Mononuclear cell (primary cell): Measurements from ENCODE around the gene TEX13D. TPM values are rescaled to one million over a fixed set of nuclear protein-coding genes. Genes with fewer than 3 reads are reported as not detected.

Experiments
- H3K27me3 ChIP-seq: 2 replicates; pipeline ENCODE4 v1.6.0; 2011; ENCODE audit warnings: low read length, control low read depth; ENCODE audit not compliant: insufficient read depth
- H3K4me1 ChIP-seq: 2 replicates; pipeline ENCODE4 v1.5.1; 2011; ENCODE audit warnings: mild to moderate bottlenecking, low read length, control low read depth; ENCODE audit not compliant: insufficient read depth
- H3K4me3 ChIP-seq: 2 replicates; pipeline ENCODE4 v1.5.1; 2011; ENCODE audit warnings: mild to moderate bottlenecking, low read length, moderate library complexity
- H3K9me3 ChIP-seq: 2 replicates; pipeline ENCODE4 v1.5.1; 2011; ENCODE audit warnings: low read depth, mild to moderate bottlenecking, control low read depth, low read length
- total RNA-seq: library from RNA; depleted of rRNA; stranded (reverse); fragments of >200 nt; gene quantifications from one replicate; pipeline ENCODE4 v1.2.3, GENCODE V29; 2012

The TEX13D gene
- total RNA-seq, 1 donor: not detected

DNA sequence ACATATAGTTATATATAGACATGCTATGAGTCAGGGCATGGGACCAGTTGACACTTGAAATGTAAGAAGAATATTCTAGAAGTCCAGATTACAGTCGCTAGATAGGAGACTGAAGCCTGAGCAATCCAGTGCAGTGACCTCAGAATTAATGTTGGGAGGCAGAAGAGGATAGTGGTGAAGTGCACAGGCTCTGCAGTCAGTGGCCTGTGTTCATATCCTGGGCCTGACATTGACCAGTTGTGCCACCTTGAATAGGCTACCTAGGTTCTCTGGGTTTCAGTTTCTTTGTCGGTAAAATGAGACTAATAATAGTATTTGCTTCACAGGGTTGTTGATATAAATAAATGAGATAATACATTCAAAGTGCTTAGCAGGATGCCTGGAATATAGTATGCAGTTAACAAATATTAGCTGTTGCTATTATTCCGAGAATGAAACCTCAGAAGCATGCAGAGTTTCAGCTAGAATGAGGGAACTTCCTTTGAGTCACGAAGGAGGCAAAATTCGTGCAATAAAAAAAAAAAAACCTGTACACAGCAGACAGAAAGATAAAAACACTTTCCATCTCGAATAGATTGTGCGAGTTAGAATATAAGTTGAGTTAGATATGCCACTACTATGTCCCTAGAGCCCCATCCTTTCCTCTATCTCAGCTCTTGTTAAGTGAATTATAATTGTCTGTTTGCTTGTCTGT is 9.9 kb downstream of the TEX13D start:
- Histone ChIP-seq H3K4me1 (peaks cover 6% of the 10 kb centered on the region), H3K4me3 (no peak overlapping the region), H3K9me3 (no peaks in the 10 kb centered on the region), H3K27me3 (no peaks in the 10 kb centered on the region)

DNA sequence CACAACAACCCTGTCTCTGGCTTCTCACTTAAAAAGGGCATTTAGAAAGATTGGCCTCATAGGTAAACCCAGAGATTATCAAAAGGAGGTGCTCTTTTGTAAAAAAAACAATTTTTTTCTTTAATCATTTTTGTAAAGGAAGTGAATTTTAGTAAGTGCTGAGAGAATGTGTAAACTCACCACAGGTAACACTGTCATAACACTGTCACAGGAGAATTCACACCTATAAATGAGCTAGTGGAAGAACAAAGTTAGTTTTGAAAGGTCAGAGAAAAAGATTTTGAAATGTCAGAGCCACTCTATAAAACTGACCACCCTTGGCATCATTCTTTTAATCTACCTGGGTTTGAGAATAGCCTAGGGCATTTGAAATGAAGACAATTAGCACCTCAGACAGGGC is 10.6 kb downstream of the TEX13D start:
- H3K4me1 ChIP-seq: peaks cover 6% of the 10 kb centered on the region
- H3K9me3 ChIP-seq: no peaks in the 10 kb centered on the region
- no peaks in the 10 kb centered on the region for H3K27me3 ChIP-seq
- no peak overlapping the region for H3K4me3 ChIP-seq

DNA sequence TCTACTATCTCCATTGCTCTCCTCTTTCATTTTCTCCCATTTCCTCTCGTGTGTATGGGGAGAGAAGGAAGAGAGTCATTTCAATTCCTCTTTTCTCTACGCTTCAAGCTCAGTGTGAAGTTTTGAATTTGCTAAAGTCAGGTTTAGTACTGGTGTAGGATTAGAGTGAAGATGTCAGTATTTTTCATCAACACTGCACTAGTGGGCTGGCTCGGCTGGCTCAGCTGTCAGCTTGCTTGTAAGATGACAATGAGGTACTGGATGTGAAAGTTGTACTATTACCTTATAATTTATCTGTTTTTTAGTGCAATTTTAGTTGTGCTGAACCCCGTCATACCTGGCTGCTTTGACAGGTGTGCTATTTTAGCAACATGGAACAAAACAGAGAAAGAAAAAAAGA is 11.8 kb downstream of the TEX13D start:
- Histone ChIP-seq H3K4me3 (no peak overlapping the region), H3K4me1 (peaks cover 6% of the 10 kb centered on the region), H3K9me3 (no peaks in the 10 kb centered on the region), H3K27me3 (no peaks in the 10 kb centered on the region)

DNA sequence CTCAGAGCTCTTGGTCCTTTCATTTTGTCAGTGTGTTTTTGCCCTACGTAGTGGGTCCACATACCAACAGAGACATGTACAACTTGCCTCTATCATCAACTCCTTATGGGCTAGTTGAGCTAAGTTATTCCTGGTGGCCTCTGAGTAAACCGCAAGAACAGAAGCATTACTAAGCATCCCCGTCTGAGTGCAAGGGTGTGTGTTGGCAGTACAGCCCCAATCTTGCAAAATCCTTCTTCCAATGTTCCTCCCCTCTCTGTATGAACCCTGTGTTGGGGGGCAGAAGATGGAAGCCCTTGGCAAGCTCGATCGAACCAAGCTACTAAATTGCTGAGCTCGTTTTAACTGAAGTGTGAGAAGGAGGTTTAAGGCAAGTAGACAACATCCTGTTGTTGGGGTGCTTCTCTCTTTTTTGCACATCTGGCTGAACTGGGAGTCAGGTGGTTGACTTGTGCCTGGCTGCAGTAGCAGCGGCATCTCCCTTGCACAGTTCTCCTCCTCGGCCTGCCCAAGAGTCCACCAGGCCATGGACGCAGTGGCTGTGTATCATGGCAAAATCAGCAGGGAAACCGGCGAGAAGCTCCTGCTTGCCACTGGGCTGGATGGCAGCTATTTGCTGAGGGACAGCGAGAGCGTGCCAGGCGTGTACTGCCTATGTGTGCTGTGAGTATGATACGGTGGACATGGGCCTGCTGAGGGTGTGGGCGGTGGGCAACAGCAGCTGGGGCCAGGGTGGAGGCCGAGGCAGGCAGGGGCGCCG is 13.8 kb downstream of the TEX13D start, which contains the start of gene SH2D1A:
Gene SH2D1A, plus strand, starts transcription at position 447 of the 760 bp plus-strand sequence. Its CDS starts 80 bp downstream, at position 527.
- H3K4me1 ChIP-seq: peaks cover 3% of the 10 kb centered on the region
- no peaks in the 10 kb centered on the region for H3K9me3 ChIP-seq
- H3K27me3 ChIP-seq: no peaks in the 10 kb centered on the region
- H3K4me3 ChIP-seq: peak within 1 kb of the TSS; percentile 46

DNA sequence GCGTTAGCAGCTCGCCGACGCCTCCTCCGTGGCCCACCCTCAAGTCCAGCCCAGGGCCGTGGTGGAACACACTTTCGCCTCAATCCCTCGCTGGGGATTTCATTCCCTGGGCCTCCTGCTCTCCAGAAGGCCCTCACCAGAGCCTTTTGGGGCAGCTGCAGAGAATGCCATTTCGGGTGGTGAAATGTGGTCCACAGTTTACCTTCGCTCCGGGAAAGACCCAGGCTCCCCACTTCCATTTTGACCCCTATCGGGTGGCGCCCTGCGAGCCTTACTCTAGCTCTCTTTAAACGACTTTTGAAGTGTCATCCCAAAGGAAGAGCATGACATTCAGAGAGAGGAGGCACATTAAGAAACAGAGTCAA is 14.4 kb downstream of the TEX13D start:
- H3K4me3 ChIP-seq: peak overlapping the region; percentile 46
- H3K27me3 ChIP-seq: no peaks in the 10 kb centered on the region
- no peaks in the 10 kb centered on the region for H3K4me1 ChIP-seq
- no peaks in the 10 kb centered on the region for H3K9me3 ChIP-seq

DNA sequence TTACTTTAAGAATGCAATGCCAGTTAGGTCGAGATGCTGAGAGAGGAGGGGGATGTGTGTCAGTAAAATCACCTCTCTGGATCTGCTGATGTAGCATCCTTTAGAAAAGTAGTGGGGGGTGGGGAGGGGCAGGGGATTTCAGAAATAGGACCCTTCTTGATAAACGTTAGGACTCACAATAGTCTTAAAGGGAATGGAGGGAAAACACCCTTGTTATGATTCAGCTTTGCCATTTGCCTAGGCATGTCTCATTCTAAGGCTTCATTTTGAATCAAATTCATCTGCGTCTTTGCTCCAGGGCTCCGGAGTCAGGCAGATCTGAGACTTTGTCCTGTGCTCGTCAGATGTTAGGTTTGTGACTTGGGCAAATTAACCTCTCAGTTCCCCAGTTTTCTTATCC is 14.8 kb downstream of the TEX13D start:
- H3K27me3 ChIP-seq: no peaks in the 10 kb centered on the region
- no peaks in the 10 kb centered on the region for H3K4me1 ChIP-seq
- peak overlapping the region; percentile 46 for H3K4me3 ChIP-seq
- no peaks in the 10 kb centered on the region for H3K9me3 ChIP-seq

DNA sequence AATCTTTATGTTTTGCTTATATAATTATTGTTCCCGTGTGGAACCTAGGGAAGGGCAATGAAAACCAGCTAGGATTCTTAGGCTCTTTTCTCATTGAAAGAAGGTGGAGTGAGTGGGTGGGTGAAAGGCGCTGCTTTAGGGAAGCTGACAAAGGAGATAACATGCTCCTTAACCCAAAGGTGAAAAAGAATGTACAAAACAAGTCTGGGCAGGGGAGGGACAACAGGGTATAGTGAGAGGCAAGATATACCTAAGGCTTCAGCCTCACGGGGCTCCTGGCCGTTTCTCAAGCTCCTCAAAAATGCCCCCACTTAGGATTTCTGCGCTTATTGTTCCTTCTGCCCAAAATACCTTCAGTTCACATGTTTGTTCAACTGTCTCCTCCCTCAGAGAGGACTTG is 15.7 kb downstream of the TEX13D start:
- Histone ChIP-seq H3K4me3 (peak overlapping the region; percentile 46), H3K27me3 (no peaks in the 10 kb centered on the region), H3K9me3 (no peaks in the 10 kb centered on the region), H3K4me1 (no peaks in the 10 kb centered on the region)

DNA sequence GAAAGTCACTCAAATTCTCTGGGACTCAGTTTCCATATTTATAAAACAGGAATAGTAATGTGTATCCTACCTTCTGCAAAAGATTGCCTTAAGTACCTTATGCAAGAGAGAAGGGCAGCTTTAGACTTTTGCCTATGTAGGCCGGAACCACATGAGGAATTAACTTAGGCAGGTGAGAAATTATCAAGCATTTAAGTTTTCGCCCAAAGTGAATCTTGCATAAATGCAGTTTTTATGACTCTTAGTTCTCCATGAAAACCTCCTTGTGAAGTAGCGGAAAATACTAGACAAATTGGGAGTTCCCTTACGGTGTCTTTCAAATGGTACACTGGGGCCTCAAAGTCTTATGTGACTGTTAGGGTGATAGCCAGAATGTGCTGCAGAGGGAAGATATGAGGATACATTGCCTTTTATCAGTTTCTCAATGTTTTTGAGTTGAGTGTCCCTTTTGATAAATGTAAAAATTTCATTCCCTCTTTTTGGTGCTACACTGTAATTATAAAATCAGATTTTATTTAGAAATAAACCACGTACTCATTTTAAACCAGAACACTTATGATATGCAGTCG is 16.5 kb downstream of the TEX13D start:
- Histone ChIP-seq H3K4me1 (no peaks in the 10 kb centered on the region), H3K27me3 (no peaks in the 10 kb centered on the region), H3K4me3 (peak overlapping the region; percentile 46), H3K9me3 (no peaks in the 10 kb centered on the region)

DNA sequence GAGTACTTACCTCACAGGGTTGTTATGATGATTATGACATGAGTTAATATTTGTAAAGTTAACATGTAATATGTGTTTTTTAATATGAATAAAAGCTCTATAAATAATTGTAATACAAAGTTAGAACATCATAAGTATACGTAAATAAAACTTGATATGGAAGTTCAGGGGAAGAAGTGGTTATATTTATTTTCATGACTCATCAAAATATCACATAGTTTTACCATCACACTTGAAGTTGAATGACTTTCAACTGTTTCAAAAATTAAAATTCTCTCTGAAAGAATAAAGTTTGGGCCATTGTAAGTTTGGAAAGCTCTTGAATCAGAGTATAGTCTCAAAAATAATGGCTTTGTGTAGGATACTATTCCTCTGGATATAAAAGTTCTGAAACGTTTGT is 22.2 kb downstream of the TEX13D start:
- Histone ChIP-seq H3K9me3 (no peaks in the 10 kb centered on the region), H3K4me3 (no peak overlapping the region), H3K4me1 (no peaks in the 10 kb centered on the region), H3K27me3 (no peaks in the 10 kb centered on the region)

DNA sequence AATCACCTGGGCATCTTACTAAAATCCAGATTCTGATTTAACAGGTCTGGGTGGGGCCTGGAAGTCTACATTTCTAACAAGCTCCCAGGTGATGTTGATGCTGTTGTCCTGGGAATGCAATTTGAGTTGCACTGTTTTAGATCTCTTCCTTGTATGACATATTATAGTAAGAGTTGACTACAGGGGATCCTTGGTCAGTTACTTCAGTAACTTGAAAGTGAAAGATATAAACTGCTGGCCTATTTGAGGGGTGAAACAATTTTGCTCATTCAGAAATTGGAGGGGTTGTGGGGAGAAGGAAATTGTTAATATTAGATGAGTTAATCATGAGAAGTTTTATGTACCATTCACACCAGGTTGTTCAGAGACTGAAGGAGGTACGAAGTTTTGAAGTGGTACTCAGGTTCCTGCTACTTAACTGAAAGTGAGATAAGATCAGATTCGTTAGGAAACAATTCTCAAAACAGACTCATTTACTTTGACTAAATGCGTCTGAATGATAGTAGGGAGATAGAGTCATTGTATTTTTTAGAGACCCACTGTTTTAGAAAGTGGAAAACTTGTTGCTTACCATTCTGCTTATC is 26.4 kb downstream of the TEX13D start:
- no peak overlapping the region for H3K4me3 ChIP-seq
- no peaks in the 10 kb centered on the region for H3K9me3 ChIP-seq
- peaks cover 10% of the 10 kb centered on the region for H3K4me1 ChIP-seq

DNA sequence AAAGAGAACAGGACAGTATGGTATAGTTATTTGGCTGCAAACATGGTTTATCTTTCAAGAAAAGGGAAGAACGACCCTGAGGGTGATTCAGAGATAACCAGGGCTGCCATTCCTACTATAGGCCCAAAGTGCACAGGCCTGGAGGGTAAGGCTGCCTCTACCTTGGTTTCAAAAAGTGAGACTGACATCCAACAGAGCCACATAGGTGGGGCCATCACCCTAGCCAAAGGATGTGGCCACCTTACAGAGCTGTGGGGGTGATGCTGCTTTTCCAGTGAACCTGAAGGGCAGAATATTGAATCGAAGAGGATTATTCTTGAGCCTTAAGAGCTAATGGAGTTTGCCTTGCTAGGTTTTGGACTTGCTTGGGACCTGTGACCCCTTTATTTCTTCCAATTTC is 29.6 kb downstream of the TEX13D start:
- peaks cover 10% of the 10 kb centered on the region for H3K4me1 ChIP-seq

More for the DNA sequence above, 26.4 kb downstream of the TEX13D start:
- no peaks in the 10 kb centered on the region for H3K27me3 ChIP-seq

DNA sequence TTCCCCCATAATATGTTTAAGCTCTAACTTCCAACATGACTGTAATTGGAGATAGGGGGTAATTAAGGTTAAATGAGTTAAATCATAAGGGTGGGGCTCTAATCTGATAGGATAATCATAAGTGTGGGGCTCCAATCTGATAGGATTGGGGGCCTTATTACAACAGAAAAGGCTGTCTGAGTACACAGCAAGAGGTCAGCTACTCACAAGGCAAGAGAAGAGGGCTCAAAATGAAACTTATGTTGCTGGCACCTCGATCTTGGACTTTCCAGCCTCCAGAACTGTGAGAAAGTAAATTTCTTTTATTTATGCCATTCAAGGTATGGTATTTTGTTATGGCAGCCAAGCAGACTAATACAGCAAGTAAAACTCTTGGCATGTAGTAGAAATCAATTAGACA is 30.3 kb downstream of the TEX13D start:
- Histone ChIP-seq H3K4me1 (peaks cover 10% of the 10 kb centered on the region), H3K4me3 (no peak overlapping the region), H3K27me3 (no peaks in the 10 kb centered on the region), H3K9me3 (no peaks in the 10 kb centered on the region)

More for the DNA sequence above, 29.6 kb downstream of the TEX13D start:
- Histone ChIP-seq H3K9me3 (no peaks in the 10 kb centered on the region), H3K27me3 (no peaks in the 10 kb centered on the region), H3K4me3 (no peak overlapping the region)

DNA sequence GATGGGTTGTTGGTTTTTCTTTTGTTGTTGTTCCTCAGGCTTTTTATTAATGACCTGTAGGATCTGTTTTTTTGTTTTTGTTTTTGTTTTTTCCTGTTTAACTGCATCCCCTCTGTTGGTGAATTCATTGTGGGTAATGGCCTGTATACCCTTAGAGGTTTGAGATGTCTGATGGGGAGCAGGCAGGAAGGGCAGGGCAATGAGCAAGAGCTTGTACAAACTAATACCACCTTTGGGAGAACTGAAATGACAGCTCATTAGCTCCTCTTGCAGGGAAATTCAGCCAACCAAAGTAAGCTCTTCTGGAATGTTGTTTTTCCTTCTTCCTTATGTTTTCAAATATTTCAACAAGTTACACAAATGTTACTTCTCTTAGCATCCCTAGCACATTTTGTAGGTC is 37.3 kb downstream of the TEX13D start:
- no peaks in the 10 kb centered on the region for H3K4me1 ChIP-seq
- H3K4me3 ChIP-seq: no peak overlapping the region
- no peaks in the 10 kb centered on the region for H3K27me3 ChIP-seq
- no peaks in the 10 kb centered on the region for H3K9me3 ChIP-seq

DNA sequence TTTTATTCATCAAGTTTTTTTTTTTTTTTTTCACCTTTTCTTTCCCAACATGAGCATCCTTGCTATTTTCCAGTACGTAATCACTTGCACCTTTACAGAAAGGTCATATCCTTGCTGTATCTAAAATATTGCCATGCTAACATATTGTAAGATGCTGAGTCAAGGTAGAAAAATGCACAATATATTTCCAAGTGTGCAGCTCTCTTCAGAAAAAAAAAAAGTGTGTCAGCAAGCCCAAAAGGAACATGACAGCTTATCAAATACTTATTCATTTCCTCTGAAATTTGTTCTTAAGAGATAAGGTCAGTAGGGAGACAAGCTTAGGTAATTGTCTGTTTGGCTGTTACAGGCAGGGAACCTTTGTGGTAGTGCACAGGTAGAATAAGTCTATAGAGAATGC is 40.9 kb downstream of the TEX13D start:
- Histone ChIP-seq H3K9me3 (no peaks in the 10 kb centered on the region), H3K27me3 (no peaks in the 10 kb centered on the region), H3K4me3 (no peak overlapping the region), H3K4me1 (no peaks in the 10 kb centered on the region)

DNA sequence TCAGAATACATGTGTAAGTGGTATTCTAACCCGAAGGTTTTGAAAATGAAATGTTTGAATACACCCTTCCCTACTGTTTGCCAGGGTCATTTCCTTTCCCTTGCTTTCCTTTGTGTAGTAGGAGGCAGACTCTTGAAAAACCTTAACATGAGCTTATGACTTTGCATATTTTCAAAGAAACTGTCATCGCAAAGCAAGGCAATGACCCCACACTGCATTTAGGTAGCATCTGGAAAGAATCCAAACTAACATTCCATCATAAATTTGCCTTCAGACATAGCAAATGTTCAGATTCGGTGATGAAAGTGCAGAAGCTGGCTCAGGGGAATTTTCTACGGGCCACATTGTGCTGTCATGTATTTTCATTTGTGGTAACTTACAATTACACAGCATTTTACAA is 46.2 kb downstream of the TEX13D start:
- H3K27me3 ChIP-seq: no peaks in the 10 kb centered on the region
- no peaks in the 10 kb centered on the region for H3K9me3 ChIP-seq
- no peaks in the 10 kb centered on the region for H3K4me1 ChIP-seq
- H3K4me3 ChIP-seq: no peak overlapping the region
